Osteocyte (in vitro differentiated cells): ENCODE data around the gene TRIM24. TPM values are rescaled to one million over a fixed set of nuclear protein-coding genes. Genes with fewer than 3 reads are reported as not detected.

ENCODE experiments used
- DNase-seq: peaks from one replicate; pipeline ENCODE4 v3.0.0; 2021; ENCODE audit warnings: mixed read lengths; ENCODE audit not compliant: unreplicated experiment; ENCODE audit errors: extremely low spot score
- H3K27ac Mint-ChIP-seq: one replicate; pipeline ENCODE4 v1.8.0; 2021; ENCODE audit warnings: mild to moderate bottlenecking, mixed read lengths; ENCODE audit not compliant: unreplicated experiment
- H3K27me3 Mint-ChIP-seq: one replicate; pipeline ENCODE4 v1.8.0; 2021; ENCODE audit warnings: mixed read lengths; ENCODE audit not compliant: unreplicated experiment
- H3K36me3 Mint-ChIP-seq: one replicate; pipeline ENCODE4 v1.8.0; 2021; ENCODE audit warnings: mixed read lengths; ENCODE audit not compliant: unreplicated experiment
- H3K4me1 Mint-ChIP-seq: one replicate; pipeline ENCODE4 v1.8.0; 2021; ENCODE audit warnings: mixed read lengths; ENCODE audit not compliant: unreplicated experiment
- H3K4me3 Mint-ChIP-seq: one replicate; pipeline ENCODE4 v1.8.0; 2021; ENCODE audit warnings: mild to moderate bottlenecking, moderate library complexity, mixed read lengths; ENCODE audit not compliant: unreplicated experiment
- H3K9me3 Mint-ChIP-seq: one replicate; pipeline ENCODE4 v1.8.0; 2021; ENCODE audit warnings: mixed read lengths; ENCODE audit not compliant: unreplicated experiment
- CTCF ChIP-seq: fragments of 200-600 bp; sonication (generic); IDR thresholded peaks from 2 replicates; pipeline ENCODE4 v1.5.0; 2021; ENCODE audit warnings: antibody characterized with exemption, mild to moderate bottlenecking, moderate library complexity
- total RNA-seq: library from RNA; stranded (reverse); gene quantifications from 2 replicates; pipeline ENCODE4 v1.2.1, GENCODE V29; 2021

TRIM24 gene
- total RNA-seq, 1 donor from 2014 or later, result 23.1 TPM

DNA sequence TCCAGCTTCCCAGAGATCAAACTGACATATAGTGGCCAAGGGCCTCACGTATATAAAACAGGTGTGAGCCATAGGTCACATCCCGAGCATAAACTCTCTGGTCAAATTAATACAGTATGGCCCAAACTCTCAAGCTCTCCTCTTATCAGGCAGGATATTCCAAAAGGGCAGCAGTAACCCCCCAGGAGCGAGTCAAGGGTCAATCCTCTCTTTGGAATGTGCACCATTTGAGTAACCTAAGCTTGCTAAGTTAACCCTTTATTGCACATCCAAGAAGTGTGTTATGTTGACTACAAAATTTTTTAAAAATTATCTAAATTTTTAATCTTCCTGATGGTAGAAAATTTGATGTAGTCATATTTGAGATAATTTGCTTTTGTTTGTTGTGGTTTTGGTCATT lies 4.5 kb upstream of the TRIM24 start:
- H3K4me1 Mint-ChIP-seq, result peaks cover 3% of the 10 kb centered on the region
- no peaks in the 10 kb centered on the region for H3K9me3 Mint-ChIP-seq
- H3K27me3 Mint-ChIP-seq, result no peaks in the 10 kb centered on the region
- H3K27ac Mint-ChIP-seq, result no peak overlapping the region
- no peaks in the 10 kb centered on the region for H3K36me3 Mint-ChIP-seq
- no peak overlapping the region for H3K4me3 Mint-ChIP-seq
- TF ChIP-seq CTCF, result no peak
- no peak for DNase-seq

DNA sequence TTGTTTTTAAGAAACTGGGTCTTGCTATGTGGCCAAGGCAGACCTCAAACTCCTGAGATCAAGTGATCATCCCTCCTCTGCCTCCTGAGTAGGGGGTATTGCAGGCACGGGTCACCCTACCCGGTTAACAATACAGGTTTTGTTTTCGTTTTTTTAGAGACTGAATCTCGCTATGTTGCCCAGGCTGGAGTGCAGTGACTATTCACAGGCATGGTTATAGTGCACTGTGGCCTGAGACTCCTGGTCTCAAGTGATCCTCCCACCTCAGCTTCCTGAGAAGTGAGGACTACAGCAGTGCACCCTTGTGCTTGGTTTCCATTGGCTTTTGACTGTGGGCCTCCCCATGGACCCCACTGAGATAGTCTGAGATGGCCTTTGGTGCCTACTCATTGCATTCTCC lies 3.8 kb upstream of the TRIM24 start:
- Mint-ChIP-seq H3K27ac (no peak overlapping the region), H3K4me1 (peaks cover 3% of the 10 kb centered on the region), H3K36me3 (no peaks in the 10 kb centered on the region), H3K9me3 (no peaks in the 10 kb centered on the region), H3K4me3 (no peak overlapping the region), H3K27me3 (no peaks in the 10 kb centered on the region)
- no peak for DNase-seq
- no peak for TF ChIP-seq CTCF

DNA sequence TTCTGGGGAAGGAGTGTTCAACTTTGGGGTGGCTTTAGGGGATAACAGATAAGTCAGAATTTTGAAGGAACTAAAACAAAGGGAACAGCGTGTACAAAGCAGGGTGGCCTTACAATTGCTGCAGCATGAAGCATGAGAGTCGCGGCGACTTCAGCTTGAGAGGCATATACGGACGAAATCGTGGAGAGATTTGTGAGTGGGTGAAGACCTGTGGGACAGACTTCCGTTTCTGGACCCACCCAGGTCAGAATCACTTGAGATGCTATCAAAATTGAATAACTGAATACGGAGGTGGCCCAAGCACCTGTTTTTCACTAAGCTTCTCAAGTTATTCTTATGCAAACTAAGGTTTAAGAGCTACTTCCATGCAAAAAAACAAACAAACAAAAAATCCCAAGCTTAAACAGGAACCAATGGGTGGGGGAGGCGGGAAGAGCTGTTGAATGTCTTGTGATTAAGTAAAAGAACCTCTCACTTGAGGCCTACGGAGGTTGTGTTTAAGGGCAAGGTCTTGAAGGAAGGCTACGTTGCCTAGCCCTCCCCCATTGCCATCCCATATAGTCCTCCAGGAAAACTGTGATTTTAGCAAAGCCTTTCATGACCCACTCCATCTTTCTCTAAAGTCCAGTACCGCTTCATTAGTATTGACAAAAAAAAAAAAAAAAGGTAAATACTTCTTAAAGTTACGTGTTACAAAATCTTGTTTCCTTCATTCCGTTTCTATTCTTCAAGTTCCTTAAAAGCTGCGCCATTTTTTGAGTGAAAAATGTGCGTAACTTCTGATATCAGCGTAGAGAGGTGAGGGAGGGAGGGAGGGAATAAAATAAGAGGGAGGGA lies 1.3 kb upstream of the TRIM24 start:
- no peak overlapping the region for H3K4me3 Mint-ChIP-seq
- no peak for TF ChIP-seq CTCF
- H3K9me3 Mint-ChIP-seq, result no peaks in the 10 kb centered on the region
- H3K4me1 Mint-ChIP-seq, result peaks cover 15% of the 10 kb centered on the region
- H3K27ac Mint-ChIP-seq, result no peak overlapping the region
- no peaks in the 10 kb centered on the region for H3K27me3 Mint-ChIP-seq
- peaks cover 2% of the 10 kb centered on the region for H3K36me3 Mint-ChIP-seq
- DNase-seq, result no peak

DNA sequence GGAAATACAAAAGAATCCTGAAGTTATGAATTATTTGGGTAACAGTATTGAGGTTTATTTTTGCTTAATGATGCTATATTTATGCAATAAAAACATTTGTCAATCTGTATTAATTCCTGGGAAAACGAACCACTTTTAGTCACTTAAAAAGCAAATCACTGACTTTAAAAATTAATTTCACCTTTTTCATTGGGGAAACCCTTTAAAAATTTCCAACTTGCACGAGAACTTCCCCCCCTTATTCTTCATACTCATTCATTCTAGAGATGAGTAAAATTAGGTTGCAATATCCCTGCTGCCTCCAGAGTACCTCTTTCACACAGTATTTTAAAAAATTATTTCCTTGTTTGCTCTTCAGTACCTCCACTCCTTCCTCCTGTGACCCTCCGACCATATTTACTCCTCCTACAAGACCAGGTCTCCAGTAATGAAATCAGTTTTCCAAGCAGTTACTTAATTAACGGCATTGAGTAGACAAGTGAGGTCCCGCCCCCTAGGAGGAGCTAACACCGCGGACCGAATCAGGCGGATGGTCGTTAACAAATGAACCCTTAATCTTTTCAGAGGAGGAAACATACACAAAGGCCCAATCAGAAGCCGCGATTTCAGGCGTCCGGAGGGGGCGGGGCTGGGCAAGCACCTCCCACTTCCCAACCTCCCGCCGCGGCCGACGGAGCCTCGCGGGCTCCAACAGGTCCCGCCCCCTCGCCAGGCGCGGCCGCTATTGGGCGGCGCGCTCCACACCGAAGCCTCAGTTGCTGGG lies 465 bp upstream of the TRIM24 start:
- TF ChIP-seq CTCF, result peak; percentile 39

More for the DNA sequence above, 465 bp upstream of the TRIM24 start:
- Mint-ChIP-seq H3K36me3 (peaks cover 2% of the 10 kb centered on the region), H3K27ac (peak overlapping the region; percentile 75), H3K4me1 (peaks cover 19% of the 10 kb centered on the region), H3K27me3 (no peaks in the 10 kb centered on the region), H3K4me3 (peak overlapping the region; percentile 90), H3K9me3 (no peaks in the 10 kb centered on the region)
- no peak for DNase-seq
